ENCODE data around the gene CA9. TPM values are rescaled to one million over a fixed set of nuclear protein-coding genes. Genes with fewer than 3 reads are reported as not detected.
A peak's percentile ranks its signal among the peaks of the same experiment; 100 is the strongest.

CA9 gene
- total RNA-seq, 1 donor = 0.45 TPM

GRCh38 chr9:35662437-35662836 is 11.3 kb upstream of the CA9 start:
- TF ChIP-seq CTCF (IDR thresholded peaks at IDR 0.05; ENCODE audit: insufficient read depth, low read length) = no peak
- H3K4me3 ChIP-seq (ENCODE audit: low read depth, low read length) = no peak overlapping the region
- no peak for DNase-seq (ENCODE audit: low read depth)

- peak; percentile 12 for TF ChIP-seq CTCF (IDR thresholded peaks at IDR 0.05; ENCODE audit: insufficient read depth, low read length)
- H3K4me3 ChIP-seq (ENCODE audit: low read depth, low read length) = peak within 1 kb of the TSS; percentile 75
- peak; percentile 66 for DNase-seq (ENCODE audit: low read depth)
Measured at GRCh38 chr9:35664531-35665470, 8.9 kb upstream of the CA9 start, which contains the start of gene ARHGEF39. Gene ARHGEF39 (minus strand): TSS chr9:35665195. CDS start chr9:35665169, 26 bp downstream.

- TF ChIP-seq CTCF (IDR thresholded peaks at IDR 0.05; ENCODE audit: insufficient read depth, low read length) = no peak
- no peak for DNase-seq (ENCODE audit: low read depth)
- peak overlapping the region; percentile 75 for H3K4me3 ChIP-seq (ENCODE audit: low read depth, low read length)
Measured at GRCh38 chr9:35665471-35665818, 8.3 kb upstream of the CA9 start.

GRCh38 chr9:35666045-35666444 is 7.7 kb upstream of the CA9 start:
- H3K4me3 ChIP-seq (ENCODE audit: low read depth, low read length) = no peak overlapping the region
- no peak for TF ChIP-seq CTCF (IDR thresholded peaks at IDR 0.05; ENCODE audit: insufficient read depth, low read length)
- peak; percentile 47 for DNase-seq (ENCODE audit: low read depth)

GRCh38 chr9:35666549-35666948 is 7.2 kb upstream of the CA9 start:
- DNase-seq (ENCODE audit: low read depth) = no peak
- TF ChIP-seq CTCF (IDR thresholded peaks at IDR 0.05; ENCODE audit: insufficient read depth, low read length) = no peak
- no peak overlapping the region for H3K4me3 ChIP-seq (ENCODE audit: low read depth, low read length)

- no peak for DNase-seq (ENCODE audit: low read depth)
- TF ChIP-seq CTCF (IDR thresholded peaks at IDR 0.05; ENCODE audit: insufficient read depth, low read length) = no peak
- H3K4me3 ChIP-seq (ENCODE audit: low read depth, low read length) = no peak overlapping the region
Measured at GRCh38 chr9:35667939-35668338, 5.8 kb upstream of the CA9 start.

Data from fibroblast of the aortic adventitia (primary cell).